Choroid plexus epithelial cell (primary cell): ENCODE measurements around the gene HES7.

Experiments
- DNase-seq: peaks from one replicate; pipeline ENCODE4 v3.0.0-alpha.2; 2010; ENCODE audit warnings: low read depth
- H3K4me3 ChIP-seq: 2 replicates; pipeline ENCODE4 v1.5.1; 2011; ENCODE audit warnings: low read depth, mild to moderate bottlenecking, control low read depth, low read length, moderate library complexity
- CTCF ChIP-seq: conservative IDR thresholded peaks from 2 replicates; pipeline ENCODE4 v1.5.1; 2011; ENCODE audit warnings: low read depth, mild to moderate bottlenecking, control low read depth, inconsistent platforms, low read length, moderate library complexity

The HES7 gene

GRCh38 chr17:8162997-8163977, 39.4 kb upstream of the HES7 start:
- peak overlapping the region; percentile 93 for H3K4me3 ChIP-seq
- no peak for TF ChIP-seq CTCF
- no peak for DNase-seq

GRCh38 chr17:8162233-8162996, 38.5 kb upstream of the HES7 start, which contains the start of gene VAMP2:
VAMP2 (minus strand) TSS chr17:8162948; CDS start chr17:8162879, 69 bp downstream.
- no peak for TF ChIP-seq CTCF
- DNase-seq = peak; percentile 66
- H3K4me3 ChIP-seq = peak within 1 kb of the TSS; percentile 93

- no peak for TF ChIP-seq CTCF
- DNase-seq = no peak
- peak overlapping the region; percentile 93 for H3K4me3 ChIP-seq
Measured at GRCh38 chr17:8161289-8162232, 37.7 kb upstream of the HES7 start.

- no peak overlapping the region for H3K4me3 ChIP-seq
- DNase-seq = no peak
- TF ChIP-seq CTCF = no peak
Measured at GRCh38 chr17:8160741-8161221, 36.9 kb upstream of the HES7 start.

GRCh38 chr17:8160224-8160577, 36.3 kb upstream of the HES7 start:
- no peak overlapping the region for H3K4me3 ChIP-seq
- TF ChIP-seq CTCF = no peak
- DNase-seq = no peak
